ENCODE measurements around the gene TUBB3. TPM values are rescaled to one million over a fixed set of nuclear protein-coding genes. Genes with fewer than 3 reads are reported as not detected.

The TUBB3 gene
- total and polyA plus RNA-seq, 2 of the 8 experiments (the other 6 are each of a cell fraction or from before 2014, with no cell fraction given) = 275 to 393 TPM

DNA sequence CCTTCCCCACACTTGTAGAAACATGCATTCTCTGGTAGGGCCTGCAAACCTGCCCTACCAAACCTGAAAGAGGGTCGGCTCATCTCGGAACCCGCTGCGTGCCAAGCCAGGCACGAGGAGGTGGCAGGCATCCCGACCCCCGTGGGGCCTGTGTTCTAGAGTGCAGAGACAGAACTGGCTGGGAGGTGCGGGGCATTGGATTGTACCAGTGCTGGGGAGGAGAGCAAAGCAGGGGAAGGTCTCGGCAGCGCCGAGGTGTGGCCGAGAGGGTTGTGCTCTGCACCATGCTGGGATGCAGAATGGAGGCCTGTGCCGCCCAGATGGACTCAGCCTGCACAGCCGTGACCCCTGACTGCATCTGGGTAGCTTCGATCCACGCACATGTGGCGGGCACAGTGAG lies 22.3 kb upstream of the TUBB3 start:
- WGBS, 2 experiments (ENCODE audit: extremely low coverage in 1 of 2, insufficient coverage in 1 of 2, insufficient read length in 1 of 2, insufficient replicate concordance in 2 of 2, low coverage in 1 of 2, low lambda C conversion rate in 2 of 2, missing lambda C conversion rate in 1 of 2) = 94% methylated on average over 16 of the region's 17 CpGs; no CpG with 5 or more reads in 1 of the 2 experiments
- POLR2A ChIA-PET (ENCODE audit: partially characterized antibody) = interaction anchor here (1.3 kb wide), 1 partner anchor 21 kb away, joined by 4 read pairs; no protein-coding TSS in a partner anchor
- TF ChIP-seq EP300 (IDR thresholded peaks at IDR 0.05; ENCODE audit: borderline replicate concordance in 1 of 2, low read depth in 2 of 2, low read length in 2 of 2) = no peak
- TF ChIP-seq SP1 (IDR thresholded peaks at IDR 0.05; ENCODE audit: low read depth, low read length) = no peak
- no peak for TF ChIP-seq SIX5 (IDR thresholded peaks at IDR 0.05; ENCODE audit: low read depth, low read length)
- TF ChIP-seq TAF7 (optimal IDR thresholded peaks at IDR 0.05; ENCODE audit: borderline replicate concordance, low read depth, low read length) = no peak
- no peak for TF ChIP-seq YY1 (IDR thresholded peaks at IDR 0.05; ENCODE audit: low read depth, low read length)
- TF ChIP-seq SIN3A (conservative IDR thresholded peaks at IDR 0.05 in 1 of 2, IDR thresholded peaks at IDR 0.05 in 1 of 2; ENCODE audit: low read depth in 1 of 2, low read length in 2 of 2) = no peak
- TF ChIP-seq, protein P1, sequence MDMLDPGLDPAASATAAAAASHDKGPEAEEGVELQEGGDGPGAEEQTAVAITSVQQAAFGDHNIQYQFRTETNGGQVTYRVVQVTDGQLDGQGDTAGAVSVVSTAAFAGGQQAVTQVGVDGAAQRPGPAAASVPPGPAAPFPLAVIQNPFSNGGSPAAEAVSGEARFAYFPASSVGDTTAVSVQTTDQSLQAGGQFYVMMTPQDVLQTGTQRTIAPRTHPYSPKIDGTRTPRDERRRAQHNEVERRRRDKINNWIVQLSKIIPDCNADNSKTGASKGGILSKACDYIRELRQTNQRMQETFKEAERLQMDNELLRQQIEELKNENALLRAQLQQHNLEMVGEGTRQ (IDR thresholded peaks at IDR 0.05; ENCODE audit: low read length) = no peak
- TF ChIP-seq KDM5A (IDR thresholded peaks at IDR 0.05; ENCODE audit: low read length) = no peak
- TF ChIP-seq CREB1 (IDR thresholded peaks at IDR 0.05) = no peak
- TF ChIP-seq FOSL1 (IDR thresholded peaks at IDR 0.05; ENCODE audit: insufficient read depth, low read depth, low read length) = no peak
- no peak for TF ChIP-seq MAFK (IDR thresholded peaks at IDR 0.05; ENCODE audit: low read depth, low read length)
- TF ChIP-seq, protein P2, sequence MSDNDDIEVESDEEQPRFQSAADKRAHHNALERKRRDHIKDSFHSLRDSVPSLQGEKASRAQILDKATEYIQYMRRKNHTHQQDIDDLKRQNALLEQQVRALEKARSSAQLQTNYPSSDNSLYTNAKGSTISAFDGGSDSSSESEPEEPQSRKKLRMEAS (IDR thresholded peaks at IDR 0.05) = no peak
- TF ChIP-seq TAF1 (IDR thresholded peaks at IDR 0.05; ENCODE audit: low read depth, low read length) = no peak
- no peak for TF ChIP-seq CEBPB (IDR thresholded peaks at IDR 0.05; ENCODE audit: low read depth, low read length)

More for the DNA sequence above, 22.3 kb upstream of the TUBB3 start:
- Histone ChIP-seq H2AFZ (ENCODE audit: low read length) (no peak overlapping the region), H4K91ac (replicated peaks; ENCODE audit: insufficient read length, low read length) (no peak overlapping the region), H3K27ac (ENCODE audit: low read depth, low read length) (no peak overlapping the region), H4K8ac (ENCODE audit: extremely low read depth, insufficient read depth, low read length) (no peak overlapping the region), H3K9ac (replicated peaks in 1 of 4; ENCODE audit: extremely low read depth in 1 of 4, low read depth in 3 of 4, low read length in 3 of 4) (no peak overlapping the region), H2BK20ac (ENCODE audit: low read length) (no peak overlapping the region), H2AK5ac (ENCODE audit: low read depth, low read length) (no peak overlapping the region), H4K20me1 (replicated peaks in 1 of 2; ENCODE audit: control insufficient read depth in 1 of 2, insufficient read depth in 2 of 2, low read length in 2 of 2) (peaks cover 0 to 6% of the 10 kb centered on the region in 2 experiments), H3K79me2 (ENCODE audit: control insufficient read depth in 1 of 2, insufficient read depth in 2 of 2, low read length in 2 of 2) (no peaks in the 10 kb centered on the region), H3K56ac (replicated peaks; ENCODE audit: insufficient read length, low read depth, low read length) (no peak overlapping the region), H3K4me3 (ENCODE audit: extremely low read depth in 1 of 4, insufficient read depth in 2 of 4, low read depth in 3 of 4, low read length in 4 of 4) (no peak overlapping the region), H2BK5ac (ENCODE audit: low read depth, low read length) (no peak overlapping the region), H3K18ac (ENCODE audit: extremely low read depth, low read length) (no peak overlapping the region), H3K14ac (ENCODE audit: insufficient read length) (no peak overlapping the region), H3K79me1 (ENCODE audit: low read depth, low read length) (no peaks in the 10 kb centered on the region), H2BK120ac (replicated peaks; ENCODE audit: low read depth, low read length) (no peak overlapping the region), H4K5ac (ENCODE audit: insufficient read length, low read depth, low read length) (no peak overlapping the region), H3K23me2 (ENCODE audit: low read depth, low read length) (no peaks in the 10 kb centered on the region), H3K27me3 (replicated peaks in 1 of 4; ENCODE audit: control insufficient read depth in 3 of 4, extremely low read depth in 1 of 4, insufficient read depth in 3 of 4, low read length in 3 of 4) (no peaks in the 10 kb centered on the region), H3K4me2 (ENCODE audit: insufficient read depth in 1 of 2, low read depth in 2 of 2, low read length in 2 of 2) (no peak overlapping the region), H3K23ac (ENCODE audit: insufficient read length) (no peak overlapping the region), H3K9me3 (ENCODE audit: insufficient read depth in 2 of 2, low read depth in 1 of 2, low read length in 1 of 2) (no peaks in the 10 kb centered on the region), H3K4me1 (replicated peaks in 1 of 4; ENCODE audit: control insufficient read depth in 3 of 4, insufficient read depth in 4 of 4, low read length in 3 of 4) (no peaks in the 10 kb centered on the region), H3K4ac (replicated peaks; ENCODE audit: insufficient read length, low read depth, low read length) (no peak overlapping the region), H2BK15ac (ENCODE audit: low read length) (no peak overlapping the region), H2BK12ac (ENCODE audit: low read depth, low read length) (no peak overlapping the region), H3K36me3 (ENCODE audit: control insufficient read depth in 2 of 4, insufficient read depth in 4 of 4, low read length in 3 of 4) (peaks cover 5 to 28% (median 16%) of the 10 kb centered on the region in 4 experiments; a peak in 7 of 8 replicates)
- FAIRE-seq (no peak), DNase-seq (ENCODE audit: low read depth in 1 of 2, low spot score in 2 of 2) (no peak)
- CTCF ChIA-PET (ENCODE audit: partially characterized antibody) = interaction anchor here (3.7 kb wide), 1 partner anchor 9 kb away, joined by 14 read pairs; no protein-coding TSS in a partner anchor
